Lung (tissue), 12 donors: ENCODE measurements around the gene BTN2A1. TPM values are rescaled to one million over a fixed set of nuclear protein-coding genes. Genes with fewer than 3 reads are reported as not detected.

Experiments used
- ATAC-seq: fragments of 200-7000 bp; cut with Tn5 transposase; one replicate; pipeline ENCODE4 v1.9.1; 2020; ENCODE audit warnings: moderate number of reproducible peaks; ENCODE audit not compliant: insufficient read depth, low FRiP score
- DNase-seq, 3 donors: peaks; one replicate each; pipeline ENCODE4 v3.0.0-alpha.2; 2013 to 2017
- H3K27ac ChIP-seq, 2 donors: one replicate each; pipeline ENCODE4 v1.5.1; 2013; ENCODE audit warnings: mild to moderate bottlenecking in 2 of 2, moderate library complexity in 2 of 2, control low read depth in 1 of 2, inconsistent platforms in 1 of 2, low read depth in 1 of 2, low read length in 1 of 2
- H3K27me3 ChIP-seq, 3 donors: one replicate each; pipeline ENCODE4 v1.5.1; 2013; ENCODE audit warnings: low read length in 2 of 3; ENCODE audit not compliant: control insufficient read depth in 3 of 3, insufficient read depth in 3 of 3
- H3K36me3 ChIP-seq, 4 donors: one replicate each; pipeline ENCODE4 v1.5.1; 2013; ENCODE audit warnings: low read length in 4 of 4, mild to moderate bottlenecking in 1 of 4, moderate library complexity in 1 of 4; ENCODE audit not compliant: control insufficient read depth in 4 of 4, insufficient read depth in 4 of 4
- H3K4me1 ChIP-seq, 5 donors: one replicate each; pipeline ENCODE4 v1.5.1; 2013; ENCODE audit warnings: low read length in 5 of 5, mild to moderate bottlenecking in 2 of 5, moderate library complexity in 1 of 5; ENCODE audit not compliant: control insufficient read depth in 5 of 5, insufficient read depth in 5 of 5
- H3K4me3 ChIP-seq: one replicate; pipeline ENCODE4 v1.5.1; 2013; ENCODE audit warnings: mild to moderate bottlenecking, control low read depth, moderate library complexity
- H3K9ac ChIP-seq, 2 donors: one replicate each; pipeline ENCODE4 v1.5.1; 2013; ENCODE audit warnings: low read length in 2 of 2, control low read depth in 1 of 2; ENCODE audit not compliant: insufficient read depth in 1 of 2
- H3K9me3 ChIP-seq, 4 donors: one replicate each; pipeline ENCODE4 v1.5.1; 2013; ENCODE audit warnings: low read length in 3 of 4, mild to moderate bottlenecking in 1 of 4, moderate library complexity in 1 of 4; ENCODE audit not compliant: control insufficient read depth in 4 of 4, insufficient read depth in 3 of 4
- WGBS, 2 donors: extraction: QIAGEN DNeasy Blood & Tissue Kit; methylation state at CpG; one replicate each; pipeline ENCODE4 v1.1.7; 2013; 5-methylcytosine and 5-hydroxymethylcytosine counted together
- polyA plus RNA-seq, 2 donors: library from polyadenylated mRNA; stranded (reverse); fragments of 200-250 nt; gene quantifications; one replicate each; pipeline ENCODE4 v1.2.1, GENCODE V29; 2013
- total RNA-seq, 2 donors: library from RNA; depleted of rRNA in 1 of 2; stranded (reverse); fragments of >200 nt in 1 of 2; gene quantifications; one replicate each; pipeline ENCODE4 v1.2.1, GENCODE V29; 2014 to 2021
- TF ChIP-seq, protein P1 (sequence below): IDR thresholded peaks from 2 replicates; pipeline ENCODE4 v1.5.1; 2012; ENCODE audit warnings: mild to moderate bottlenecking; ENCODE audit errors: control extremely low read depth, extremely low read depth
- donor health status: control.
- donor health status: control.
- donor health status: Bipolar disorder and iron deficiency.
- donor health status: healthy.
- donor health status: DM: yes; HTN: yes; CAD: no.

The BTN2A1 gene
- total and polyA plus RNA-seq, 4 donors, result 12.4 to 35.3 (median 21.8) TPM

DNA sequence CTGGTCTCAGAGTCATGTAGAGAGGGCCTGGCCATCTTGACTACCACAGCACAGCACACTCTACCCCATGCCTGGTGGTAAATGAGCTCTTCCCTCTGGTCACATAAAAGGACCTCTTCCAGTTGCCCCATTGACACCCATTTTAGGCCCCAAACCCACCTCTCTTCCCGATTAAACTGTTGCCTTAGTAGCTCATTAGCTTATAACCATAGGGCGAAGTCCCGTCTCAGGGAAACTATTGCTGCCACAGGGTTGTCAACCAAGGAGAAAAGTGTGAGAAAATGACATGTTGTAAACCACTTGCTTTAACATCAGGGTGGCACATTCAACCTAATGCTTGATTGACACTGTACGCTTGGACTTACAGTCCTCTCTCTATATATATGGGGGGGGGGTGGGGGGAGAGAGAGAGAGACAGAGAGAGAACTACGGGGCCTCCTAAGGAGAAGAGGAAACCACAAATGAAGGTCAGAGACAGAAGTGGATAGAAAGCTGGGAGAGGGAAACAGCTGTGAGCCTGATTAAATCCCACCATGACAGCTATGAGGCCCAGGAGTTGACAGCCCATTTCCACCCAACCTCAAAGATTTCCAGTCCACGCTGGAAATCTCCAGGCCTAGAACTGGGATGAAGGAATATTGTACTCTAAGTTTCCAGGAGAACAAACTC, 27.5 kb downstream of the BTN2A1 start:
- 46 to 76% methylated on average over 6 of the region's 6 CpGs for WGBS, 2 donors
- H3K9me3 ChIP-seq, result peaks cover 0 to 2% (median 0%) of the 10 kb centered on the region in 4 donors
- no peak for DNase-seq
- no peak for ATAC-seq
- H3K9ac ChIP-seq, result no peak overlapping the region
- H3K4me1 ChIP-seq, result no peaks in the 10 kb centered on the region
- no peak overlapping the region for H3K4me3 ChIP-seq
- H3K27me3 ChIP-seq, result no peaks in the 10 kb centered on the region
- H3K27ac ChIP-seq, result no peak overlapping the region
- H3K36me3 ChIP-seq, result no peaks in the 10 kb centered on the region
- TF ChIP-seq, protein P1, sequence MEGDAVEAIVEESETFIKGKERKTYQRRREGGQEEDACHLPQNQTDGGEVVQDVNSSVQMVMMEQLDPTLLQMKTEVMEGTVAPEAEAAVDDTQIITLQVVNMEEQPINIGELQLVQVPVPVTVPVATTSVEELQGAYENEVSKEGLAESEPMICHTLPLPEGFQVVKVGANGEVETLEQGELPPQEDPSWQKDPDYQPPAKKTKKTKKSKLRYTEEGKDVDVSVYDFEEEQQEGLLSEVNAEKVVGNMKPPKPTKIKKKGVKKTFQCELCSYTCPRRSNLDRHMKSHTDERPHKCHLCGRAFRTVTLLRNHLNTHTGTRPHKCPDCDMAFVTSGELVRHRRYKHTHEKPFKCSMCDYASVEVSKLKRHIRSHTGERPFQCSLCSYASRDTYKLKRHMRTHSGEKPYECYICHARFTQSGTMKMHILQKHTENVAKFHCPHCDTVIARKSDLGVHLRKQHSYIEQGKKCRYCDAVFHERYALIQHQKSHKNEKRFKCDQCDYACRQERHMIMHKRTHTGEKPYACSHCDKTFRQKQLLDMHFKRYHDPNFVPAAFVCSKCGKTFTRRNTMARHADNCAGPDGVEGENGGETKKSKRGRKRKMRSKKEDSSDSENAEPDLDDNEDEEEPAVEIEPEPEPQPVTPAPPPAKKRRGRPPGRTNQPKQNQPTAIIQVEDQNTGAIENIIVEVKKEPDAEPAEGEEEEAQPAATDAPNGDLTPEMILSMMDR, result no peak

DNA sequence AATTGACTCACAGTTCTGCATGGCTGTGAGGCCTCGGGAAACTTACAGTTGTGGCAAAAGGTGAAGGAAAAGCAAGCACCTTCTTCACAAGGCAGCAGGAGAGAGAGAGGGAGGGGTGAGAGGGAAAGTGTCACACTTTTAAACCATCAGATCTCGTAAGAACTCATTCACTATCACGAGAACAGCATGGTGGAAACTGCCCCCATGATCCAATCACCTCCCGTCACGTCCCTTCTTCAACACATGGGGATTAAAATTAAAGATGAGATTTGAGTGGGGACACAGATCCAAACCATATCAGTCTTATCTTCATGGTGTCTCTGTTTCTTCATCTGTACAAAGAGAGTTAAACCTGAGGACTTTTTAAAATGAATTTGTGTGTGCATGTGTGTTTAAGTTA, 28.6 kb downstream of the BTN2A1 start:
- H3K9ac ChIP-seq, result no peak overlapping the region
- ATAC-seq (no peak), DNase-seq (no peak)
- H3K27me3 ChIP-seq, result no peaks in the 10 kb centered on the region
- H3K9me3 ChIP-seq, result peaks cover 0 to 2% (median 0%) of the 10 kb centered on the region in 4 donors
- no peaks in the 10 kb centered on the region for H3K4me1 ChIP-seq
- H3K36me3 ChIP-seq, result no peaks in the 10 kb centered on the region
- TF ChIP-seq, protein P1, result no peak
- WGBS, 2 donors, result 85 to 89% methylated on average over 5 of the region's 5 CpGs
- H3K27ac ChIP-seq, result no peak overlapping the region
- no peak overlapping the region for H3K4me3 ChIP-seq

DNA sequence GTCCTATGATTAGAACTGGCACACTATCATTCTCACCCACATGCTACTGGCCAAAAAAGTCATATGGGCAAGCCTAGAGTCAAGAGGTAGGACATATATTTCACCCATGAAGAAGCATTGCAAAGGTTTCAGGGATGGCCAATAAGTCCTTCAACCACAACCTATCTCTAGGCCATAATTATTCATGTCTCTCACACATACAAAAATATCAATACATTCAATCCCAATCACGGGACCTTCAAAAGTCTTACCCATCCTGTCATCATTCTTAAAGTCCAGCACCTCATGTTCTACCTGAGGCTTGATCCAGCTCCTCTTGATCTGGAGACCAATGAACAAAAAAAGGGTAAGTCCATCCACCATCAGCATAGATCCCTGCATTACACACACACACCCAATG, 29.7 kb downstream of the BTN2A1 start:
- 96 to 100% methylated on average over 1 of the region's 1 CpG for WGBS, 2 donors
- TF ChIP-seq, protein P1, result no peak
- Histone ChIP-seq H3K9me3 (peaks cover 0 to 2% (median 0%) of the 10 kb centered on the region in 4 donors), H3K9ac (no peak overlapping the region), H3K27ac (no peak overlapping the region), H3K27me3 (no peaks in the 10 kb centered on the region), H3K4me1 (no peaks in the 10 kb centered on the region), H3K4me3 (no peak overlapping the region), H3K36me3 (no peaks in the 10 kb centered on the region)
- DNase-seq (no peak), ATAC-seq (no peak)
